ENCODE data around the gene ZNF697.

The ZNF697 gene

GRCh38 chr1:119662034-119662437 lies 14.0 kb upstream of the ZNF697 start:
- no peak for DNase-seq (ENCODE audit: low read depth)

GRCh38 chr1:119660253-119661083 lies 12.4 kb upstream of the ZNF697 start:
- DNase-seq (ENCODE audit: low read depth): no peak

DNA sequence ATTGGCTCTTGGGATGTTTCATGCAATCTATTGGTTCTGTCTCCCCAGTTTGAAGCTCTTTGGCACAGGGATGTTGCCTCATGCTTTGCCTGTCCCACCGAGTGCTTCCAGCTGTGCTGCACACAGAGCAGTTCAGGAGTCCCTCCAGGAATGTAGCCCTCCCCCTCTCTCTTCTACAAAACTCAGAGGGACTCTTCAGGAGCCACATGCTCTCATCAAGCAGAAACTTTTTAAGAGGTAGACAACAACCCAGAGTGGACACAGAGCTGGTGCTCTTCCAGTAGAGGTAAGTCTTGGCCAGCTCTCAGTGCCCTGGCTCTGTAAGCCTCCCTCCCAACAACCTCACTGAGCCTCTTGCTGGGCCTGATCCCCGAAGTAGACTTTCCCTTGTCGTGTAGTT lies 11.6 kb upstream of the ZNF697 start:
- no peak for DNase-seq (ENCODE audit: low read depth)

- no peak for DNase-seq (ENCODE audit: low read depth)
These were observed 8.4 kb upstream of the ZNF697 start for GRCh38 chr1:119656410-119656955.

DNA sequence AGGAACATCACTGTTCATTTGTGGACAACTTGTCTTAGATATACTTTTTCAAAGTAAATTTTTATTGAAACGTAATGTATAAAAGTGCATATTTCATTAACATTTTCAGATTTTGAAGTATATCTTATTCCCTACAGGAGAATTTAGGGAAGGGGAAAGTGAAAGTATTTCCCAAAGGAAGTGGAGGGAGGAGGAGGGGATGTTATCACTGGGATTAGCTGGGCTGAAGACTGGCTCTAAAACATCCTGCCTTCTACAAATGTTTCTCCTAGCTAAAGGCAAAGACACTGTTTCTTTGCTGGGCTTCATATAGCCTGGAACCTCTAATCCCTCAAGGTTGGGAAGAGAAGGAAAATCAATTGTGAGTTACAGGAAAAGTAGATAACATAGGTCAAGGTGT lies 7.1 kb upstream of the ZNF697 start:
- no peak for DNase-seq (ENCODE audit: low read depth)

DNA sequence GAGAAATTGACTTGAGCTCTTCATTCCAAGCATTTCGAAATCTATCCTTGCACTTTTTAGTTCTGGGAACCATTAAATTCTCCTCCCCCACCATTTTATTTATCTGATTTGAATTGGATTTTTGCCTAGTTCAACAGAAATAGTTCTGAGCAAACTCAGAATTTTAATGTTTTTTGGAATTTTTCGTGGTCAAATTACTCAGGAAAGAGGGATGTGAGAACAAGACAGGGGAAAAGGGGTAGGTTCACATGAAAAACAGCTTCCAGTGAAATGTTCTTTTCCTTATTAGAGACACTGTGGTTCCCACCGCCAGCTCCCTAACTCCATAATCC lies 5.7 kb upstream of the ZNF697 start:
- no peak for DNase-seq (ENCODE audit: low read depth)

DNA sequence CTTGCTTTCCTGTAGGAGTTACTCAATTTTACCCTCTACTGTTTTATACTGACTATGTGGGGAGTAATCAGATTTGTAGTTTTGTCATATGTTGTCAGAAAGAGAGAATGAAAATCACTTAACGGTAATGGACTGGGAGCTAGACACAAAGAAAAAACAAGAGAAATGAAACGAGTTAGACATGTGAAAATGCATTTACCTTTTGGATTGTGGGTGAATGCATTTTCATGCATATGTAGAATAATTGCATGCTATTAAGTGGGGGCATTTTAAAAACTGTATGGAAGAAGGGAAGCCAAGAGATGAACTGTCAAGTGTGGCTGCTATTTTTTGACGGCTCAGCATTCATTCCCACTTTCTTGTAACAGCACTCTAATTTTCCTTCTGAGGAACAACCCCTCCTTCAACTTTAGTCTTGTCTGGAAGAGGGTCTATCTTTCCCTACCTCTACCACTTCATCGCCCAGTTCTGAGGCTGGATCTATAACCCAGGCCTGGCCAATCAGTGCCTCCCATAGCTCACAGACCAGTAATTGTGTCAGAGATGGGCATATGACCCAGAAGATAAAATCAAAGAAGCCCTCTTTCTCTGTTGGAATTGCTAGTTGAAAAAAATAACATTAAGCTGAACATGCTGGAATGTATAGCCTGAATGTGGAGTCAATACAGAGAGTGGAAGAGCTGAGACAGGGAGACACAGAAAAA lies 5.2 kb upstream of the ZNF697 start:
- no peak for DNase-seq (ENCODE audit: low read depth)

DNA sequence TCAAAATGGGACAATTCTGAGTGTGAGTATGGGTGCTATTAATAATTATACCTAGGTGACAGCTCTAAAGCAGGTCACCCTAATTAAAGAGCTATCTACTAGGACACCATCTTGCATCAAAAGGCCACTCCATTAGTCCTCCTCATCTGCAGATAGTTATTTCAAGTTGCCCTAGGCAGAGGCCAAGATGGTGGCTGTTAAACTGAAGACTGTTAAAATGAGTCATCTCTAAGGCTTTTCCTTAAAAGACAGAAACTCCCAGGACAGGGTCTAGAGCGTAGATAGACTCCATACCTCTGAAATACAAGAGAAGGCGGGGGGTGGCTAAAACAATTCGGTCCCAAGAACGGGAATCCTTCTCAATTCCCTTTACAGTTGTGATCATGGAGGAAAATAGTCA lies 4.5 kb upstream of the ZNF697 start:
- DNase-seq (ENCODE audit: low read depth): no peak

GRCh38 chr1:119651641-119652040 lies 3.6 kb upstream of the ZNF697 start:
- DNase-seq (ENCODE audit: low read depth): no peak

- no peak for DNase-seq (ENCODE audit: low read depth)
These were observed 3.1 kb upstream of the ZNF697 start for GRCh38 chr1:119651133-119651532.

- no peak for DNase-seq (ENCODE audit: low read depth)
These were observed 546 bp upstream of the ZNF697 start for GRCh38 chr1:119648620-119649004.

DNA sequence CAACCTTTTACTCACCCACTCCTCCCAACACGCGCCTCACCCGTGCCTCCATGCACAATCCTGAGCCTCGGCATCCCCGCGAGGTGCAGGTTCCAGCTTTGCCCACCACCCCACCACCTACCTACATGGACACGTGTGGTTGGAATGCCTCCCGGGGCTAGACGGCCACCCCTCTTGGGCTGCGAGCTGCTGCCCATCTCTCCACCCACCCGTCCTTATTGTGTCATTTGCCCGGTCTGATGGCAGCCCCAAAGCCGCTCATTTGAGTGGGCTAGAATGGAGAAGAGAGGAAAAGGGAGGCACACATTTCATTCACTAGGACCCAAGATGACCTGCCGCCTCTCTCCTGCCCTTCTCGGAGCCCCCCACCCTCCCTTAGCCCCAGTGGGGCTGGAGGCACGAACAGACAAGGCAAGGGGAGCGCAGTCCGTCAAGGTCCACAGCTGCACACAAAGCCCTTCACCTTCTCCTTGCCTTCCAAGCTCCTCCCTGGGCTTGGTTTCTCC lies 785 bp downstream of the ZNF697 start:
- no peak for DNase-seq (ENCODE audit: low read depth)

GRCh38 chr1:119646521-119647227 lies 1.4 kb downstream of the ZNF697 start:
- DNase-seq (ENCODE audit: low read depth): no peak

DNA sequence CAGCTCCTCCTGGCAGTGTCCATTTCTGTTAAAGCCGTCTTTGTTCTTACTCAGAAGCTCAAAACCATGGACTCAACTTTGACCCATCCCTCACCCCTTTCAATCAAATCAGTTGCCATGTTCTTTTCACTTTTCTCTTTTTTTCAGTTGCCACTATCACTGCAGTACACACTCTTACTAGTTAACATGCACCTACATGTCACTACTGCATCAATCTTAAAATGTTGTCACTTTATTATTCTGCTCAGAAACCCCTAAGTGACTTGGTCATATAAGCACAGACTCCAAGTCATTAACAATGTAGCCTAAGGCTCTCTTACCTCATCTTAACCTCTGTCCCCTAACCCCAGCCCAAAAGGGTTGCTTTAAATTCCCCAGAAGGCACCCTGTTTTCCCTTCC lies 9.0 kb downstream of the ZNF697 start:
- DNase-seq (ENCODE audit: low read depth): no peak

- no peak for DNase-seq (ENCODE audit: low read depth)
These were observed 10.4 kb downstream of the ZNF697 start for GRCh38 chr1:119637710-119638109.

GRCh38 chr1:119636491-119637089 lies 11.5 kb downstream of the ZNF697 start:
- DNase-seq (ENCODE audit: low read depth): no peak

DNA sequence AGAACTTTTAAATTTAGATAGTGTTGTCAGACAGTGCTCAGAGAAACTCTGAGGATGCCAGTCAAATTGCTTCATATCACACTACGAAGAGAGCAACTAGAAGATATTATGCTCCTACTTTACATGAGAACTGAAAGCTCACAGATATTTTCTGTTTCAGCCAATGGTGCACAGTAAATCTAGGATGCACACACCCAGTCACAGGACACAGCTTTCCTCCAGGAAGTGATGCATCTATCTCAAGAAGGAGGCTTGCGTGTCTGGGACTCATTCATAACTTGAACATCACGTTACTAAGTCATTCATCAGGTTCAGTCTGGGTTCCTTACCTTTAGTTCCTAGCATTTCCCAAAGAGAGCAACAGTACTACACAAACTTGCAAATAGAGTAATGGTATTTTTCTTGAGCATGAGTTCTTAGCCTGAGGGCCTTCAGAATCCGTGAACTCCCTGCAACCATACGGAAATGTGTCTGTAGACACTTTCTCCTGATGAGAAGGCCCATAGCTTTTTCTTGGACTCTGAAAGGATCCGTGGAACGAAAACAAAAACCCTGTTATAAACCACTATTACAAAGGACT lies 12.2 kb downstream of the ZNF697 start:
- no peak for DNase-seq (ENCODE audit: low read depth)

DNA sequence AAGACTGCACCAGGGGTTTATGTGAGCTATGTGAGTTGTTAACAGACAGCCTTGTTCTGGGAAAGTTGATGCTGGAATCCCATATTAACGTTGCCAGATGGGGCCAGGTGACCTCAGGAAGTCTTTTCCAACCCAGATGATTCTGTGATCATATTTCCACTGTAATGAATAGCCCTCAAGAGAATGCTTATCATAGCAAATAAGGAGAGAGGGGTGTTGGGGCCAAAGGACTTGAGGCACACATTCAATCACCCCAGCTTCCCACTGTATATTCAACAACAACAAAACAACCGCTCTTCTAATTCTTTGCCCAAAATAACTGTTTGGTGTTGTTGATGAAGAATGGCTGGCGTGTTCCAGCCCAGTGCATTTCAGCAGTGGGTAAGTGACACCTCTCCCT lies 14.1 kb downstream of the ZNF697 start:
- DNase-seq (ENCODE audit: low read depth): no peak

DNA sequence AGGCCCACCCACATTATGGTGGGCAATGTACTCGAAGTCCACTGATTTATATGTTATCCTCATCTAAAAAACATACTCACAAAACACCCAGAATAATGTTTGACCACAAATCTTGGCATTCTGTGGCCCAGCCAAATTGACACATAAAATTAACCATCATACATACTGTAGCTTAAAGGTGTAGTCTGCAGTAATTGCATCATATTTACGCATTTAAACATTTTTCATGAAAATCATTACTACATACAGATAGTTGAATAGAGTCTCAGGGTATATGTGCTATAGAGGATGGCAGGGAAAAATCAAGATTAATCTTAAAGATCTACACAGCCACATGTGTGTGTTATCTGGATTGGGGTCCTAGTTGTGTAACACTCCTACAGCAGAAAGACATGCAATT lies 14.5 kb downstream of the ZNF697 start:
- DNase-seq (ENCODE audit: low read depth): no peak

DNA sequence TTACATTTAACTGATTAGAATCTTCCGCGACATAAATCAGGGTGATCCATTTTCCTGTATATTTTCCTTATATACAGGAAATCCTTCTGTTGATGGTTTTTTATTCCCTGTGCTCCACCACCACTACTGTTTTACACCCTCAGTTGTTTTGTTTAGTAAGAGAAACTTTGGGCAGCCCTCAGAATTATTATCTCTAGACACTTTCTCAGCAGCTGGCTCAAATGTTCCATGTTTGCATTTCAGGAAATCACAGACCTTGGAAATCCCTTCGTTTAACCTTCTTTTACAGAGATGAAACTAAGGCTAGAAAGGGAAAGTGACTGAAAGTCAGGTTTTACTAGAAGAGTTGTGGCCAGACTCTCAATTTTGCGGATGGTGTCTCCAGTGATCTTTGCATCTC lies 15.2 kb downstream of the ZNF697 start:
- no peak for DNase-seq (ENCODE audit: low read depth)

- no peak for DNase-seq (ENCODE audit: low read depth)
These were observed 16.0 kb downstream of the ZNF697 start for GRCh38 chr1:119632103-119632490.
